Neural cell (in vitro differentiated cells): Measurements from ENCODE around the gene OSR1. TPM values are rescaled to one million over a fixed set of nuclear protein-coding genes. Genes with fewer than 3 reads are reported as not detected.

ENCODE experiments used
- H2AFZ ChIP-seq: fragments of 200-600, 300-800 bp; sonication (generic), shearing (Covaris generic); 2 replicates; pipeline ENCODE4 v1.6.0; 2014; ENCODE audit warnings: low read depth, mild to moderate bottlenecking, antibody characterized with exemption, low read length, moderate library complexity
- H3F3A ChIP-seq: fragments of 200-600 bp; shearing (Covaris generic); 2 replicates; pipeline ENCODE4 v1.6.1; 2016; ENCODE audit warnings: mild to moderate bottlenecking, moderate library complexity, mixed read lengths, antibody characterized with exemption, low read length; ENCODE audit not compliant: insufficient read depth, poor library complexity, severe bottlenecking
- H3K27ac ChIP-seq: fragments of 200-600, 300-800 bp; sonication (generic), shearing (Covaris generic); 2 replicates; pipeline ENCODE4 v1.5.1; 2014; ENCODE audit warnings: mild to moderate bottlenecking, low read length, moderate library complexity
- H3K27me3 ChIP-seq: fragments of 300-800, 200-600 bp; sonication (generic), shearing (Covaris generic); 2 replicates; pipeline ENCODE4 v1.6.0; 2014; ENCODE audit warnings: mild to moderate bottlenecking, low read depth, low read length, moderate library complexity; ENCODE audit not compliant: insufficient read depth
- H3K36me3 ChIP-seq: fragments of 300-800, 200-600 bp; sonication (generic), shearing (Covaris generic); 2 replicates; pipeline ENCODE4 v1.5.1; 2014; ENCODE audit warnings: mild to moderate bottlenecking, antibody characterized with exemption, low read length, moderate library complexity; ENCODE audit not compliant: insufficient read depth
- H3K4me2 ChIP-seq: fragments of 300-800, 200-600 bp; sonication (generic), shearing (Covaris generic); 2 replicates; pipeline ENCODE4 v1.6.0; 2014; ENCODE audit warnings: mild to moderate bottlenecking, low read length
- H3K4me3 ChIP-seq: fragments of 300-800, 200-600 bp; sonication (generic), shearing (Covaris generic); 2 replicates; pipeline ENCODE4 v1.5.1; 2014; ENCODE audit warnings: mild to moderate bottlenecking, low read length, moderate library complexity
- H3K79me2 ChIP-seq: fragments of 200-600 bp; shearing (Covaris generic); replicated peaks from 2 replicates; pipeline ENCODE4 v1.6.0; 2014; ENCODE audit warnings: mild to moderate bottlenecking, low read length, moderate library complexity; ENCODE audit not compliant: insufficient read depth
- H3K9ac ChIP-seq: fragments of 300-800, 200-600 bp; sonication (generic), shearing (Covaris generic); 2 replicates; pipeline ENCODE4 v1.6.1; 2016; ENCODE audit warnings: mild to moderate bottlenecking, low read length, mixed read lengths
- H3K9me2 ChIP-seq: fragments of 200-600 bp; shearing (Covaris generic); 2 replicates; pipeline ENCODE4 v1.6.1; 2016; ENCODE audit warnings: mild to moderate bottlenecking, low read length, mixed read lengths; ENCODE audit not compliant: insufficient read depth
- H3K9me3 ChIP-seq: fragments of 200-600, 300-800 bp; sonication (generic), shearing (Covaris generic); 2 replicates; pipeline ENCODE4 v1.6.1; 2016; ENCODE audit warnings: mild to moderate bottlenecking, mixed run types, low read length, moderate library complexity, mixed read lengths
- H4K20me1 ChIP-seq: fragments of 200-600 bp; shearing (Covaris generic); 2 replicates; pipeline ENCODE4 v1.6.1; 2016; ENCODE audit warnings: mild to moderate bottlenecking, mixed run types; ENCODE audit not compliant: insufficient read depth
- EP300 ChIP-seq: fragments of 450-650 bp; conservative IDR thresholded peaks from 2 replicates; pipeline ENCODE4 v1.6.1; 2014; ENCODE audit warnings: antibody characterized with exemption, mild to moderate bottlenecking, moderate library complexity; ENCODE audit not compliant: poor library complexity, severe bottlenecking
- EZH2 ChIP-seq: fragments of 200-600, 300-800 bp; shearing (Covaris generic), sonication (generic); IDR thresholded peaks from 2 replicates; pipeline ENCODE4 v1.6.1; 2014; ENCODE audit warnings: antibody characterized with exemption, low read length, borderline replicate concordance, mild to moderate bottlenecking; ENCODE audit not compliant: insufficient read depth, poor library complexity, severe bottlenecking
- MXI1 ChIP-seq: fragments of 450-650 bp; conservative IDR thresholded peaks from 2 replicates; pipeline ENCODE4 v1.6.1; 2014; ENCODE audit warnings: antibody characterized with exemption, mild to moderate bottlenecking; ENCODE audit not compliant: poor library complexity, severe bottlenecking
- POLR2AphosphoS5 ChIP-seq: IDR thresholded peaks from 2 replicates; pipeline ENCODE4 v1.6.1; 2012
- RAD21 ChIP-seq: fragments of 450-650 bp; conservative IDR thresholded peaks from 2 replicates; pipeline ENCODE4 v1.6.1; 2014; ENCODE audit warnings: antibody characterized with exemption, mild to moderate bottlenecking, moderate library complexity
- SMC3 ChIP-seq: fragments of 450-650 bp; conservative IDR thresholded peaks from 2 replicates; pipeline ENCODE4 v1.6.1; 2014; ENCODE audit warnings: antibody characterized with exemption, mild to moderate bottlenecking, moderate library complexity; ENCODE audit not compliant: poor library complexity
- TAF1 ChIP-seq: IDR thresholded peaks from 2 replicates; pipeline ENCODE4 v1.6.1; 2012; ENCODE audit warnings: low read depth
- polyA plus RNA-seq: library from polyadenylated mRNA; depleted of rRNA; stranded (reverse); fragments of >200 nt; gene quantifications from 2 replicates; pipeline ENCODE4 v1.2.3, GENCODE V29; 2014
- TF ChIP-seq, protein P1 (sequence below): IDR thresholded peaks from 2 replicates; pipeline ENCODE4 v1.6.1; 2012; ENCODE audit warnings: borderline replicate concordance
- TF ChIP-seq, protein P2 (sequence below): fragments of 450-650 bp; IDR thresholded peaks from 2 replicates; pipeline ENCODE4 v1.5.1; 2014; ENCODE audit warnings: antibody characterized with exemption, mild to moderate bottlenecking, moderate library complexity; ENCODE audit not compliant: poor library complexity, severe bottlenecking

Gene OSR1
- polyA plus RNA-seq, 1 donor from 2014 or later = not detected

GRCh38 chr2:19329445-19329844 lies 29.0 kb downstream of the OSR1 start:
- no peaks in the 10 kb centered on the region for H3K79me2 ChIP-seq
- no peaks in the 10 kb centered on the region for H3K27me3 ChIP-seq
- no peak for TF ChIP-seq EP300
- TF ChIP-seq EZH2 = no peak
- no peak for TF ChIP-seq TAF1
- TF ChIP-seq, protein P1, sequence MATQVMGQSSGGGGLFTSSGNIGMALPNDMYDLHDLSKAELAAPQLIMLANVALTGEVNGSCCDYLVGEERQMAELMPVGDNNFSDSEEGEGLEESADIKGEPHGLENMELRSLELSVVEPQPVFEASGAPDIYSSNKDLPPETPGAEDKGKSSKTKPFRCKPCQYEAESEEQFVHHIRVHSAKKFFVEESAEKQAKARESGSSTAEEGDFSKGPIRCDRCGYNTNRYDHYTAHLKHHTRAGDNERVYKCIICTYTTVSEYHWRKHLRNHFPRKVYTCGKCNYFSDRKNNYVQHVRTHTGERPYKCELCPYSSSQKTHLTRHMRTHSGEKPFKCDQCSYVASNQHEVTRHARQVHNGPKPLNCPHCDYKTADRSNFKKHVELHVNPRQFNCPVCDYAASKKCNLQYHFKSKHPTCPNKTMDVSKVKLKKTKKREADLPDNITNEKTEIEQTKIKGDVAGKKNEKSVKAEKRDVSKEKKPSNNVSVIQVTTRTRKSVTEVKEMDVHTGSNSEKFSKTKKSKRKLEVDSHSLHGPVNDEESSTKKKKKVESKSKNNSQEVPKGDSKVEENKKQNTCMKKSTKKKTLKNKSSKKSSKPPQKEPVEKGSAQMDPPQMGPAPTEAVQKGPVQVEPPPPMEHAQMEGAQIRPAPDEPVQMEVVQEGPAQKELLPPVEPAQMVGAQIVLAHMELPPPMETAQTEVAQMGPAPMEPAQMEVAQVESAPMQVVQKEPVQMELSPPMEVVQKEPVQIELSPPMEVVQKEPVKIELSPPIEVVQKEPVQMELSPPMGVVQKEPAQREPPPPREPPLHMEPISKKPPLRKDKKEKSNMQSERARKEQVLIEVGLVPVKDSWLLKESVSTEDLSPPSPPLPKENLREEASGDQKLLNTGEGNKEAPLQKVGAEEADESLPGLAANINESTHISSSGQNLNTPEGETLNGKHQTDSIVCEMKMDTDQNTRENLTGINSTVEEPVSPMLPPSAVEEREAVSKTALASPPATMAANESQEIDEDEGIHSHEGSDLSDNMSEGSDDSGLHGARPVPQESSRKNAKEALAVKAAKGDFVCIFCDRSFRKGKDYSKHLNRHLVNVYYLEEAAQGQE = no peak
- H4K20me1 ChIP-seq = no peaks in the 10 kb centered on the region
- no peak overlapping the region for H2AFZ ChIP-seq
- no peaks in the 10 kb centered on the region for H3K9me2 ChIP-seq
- no peak overlapping the region for H3K9ac ChIP-seq
- no peak overlapping the region for H3K27ac ChIP-seq
- no peaks in the 10 kb centered on the region for H3F3A ChIP-seq
- no peaks in the 10 kb centered on the region for H3K36me3 ChIP-seq
- no peaks in the 10 kb centered on the region for H3K9me3 ChIP-seq
- no peak overlapping the region for H3K4me2 ChIP-seq
- H3K4me3 ChIP-seq = no peak overlapping the region

DNA sequence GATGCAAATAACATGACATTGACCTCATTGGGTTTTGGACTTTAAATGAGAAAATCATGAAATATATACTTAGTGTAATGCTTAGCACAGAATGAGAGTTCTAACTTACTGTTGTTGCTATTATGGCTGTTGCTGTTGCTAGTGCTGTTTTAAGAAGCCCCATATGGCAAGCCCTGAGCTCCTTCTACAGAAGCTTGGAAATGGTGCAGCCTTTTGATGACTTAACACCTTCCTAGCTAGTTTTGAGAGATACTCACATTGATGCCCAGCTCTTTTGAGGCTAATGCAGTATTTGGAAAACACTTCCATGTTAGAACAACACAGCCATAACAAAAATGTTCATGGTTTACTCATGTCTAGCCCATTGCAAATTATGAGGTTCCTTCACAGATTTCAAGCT lies 30.9 kb downstream of the OSR1 start:
- Histone ChIP-seq H3K79me2 (no peaks in the 10 kb centered on the region), H3K36me3 (no peaks in the 10 kb centered on the region), H4K20me1 (no peaks in the 10 kb centered on the region), H3K4me2 (no peak overlapping the region), H3K27ac (no peak overlapping the region), H3K9me2 (no peaks in the 10 kb centered on the region), H3K27me3 (no peaks in the 10 kb centered on the region), H3K9ac (no peak overlapping the region), H3K9me3 (no peaks in the 10 kb centered on the region), H3K4me3 (no peak overlapping the region), H3F3A (no peaks in the 10 kb centered on the region), H2AFZ (no peak overlapping the region)
- TF ChIP-seq SMC3 (no peak), RAD21 (no peak), TAF1 (no peak), MXI1 (no peak), EP300 (no peak), POLR2AphosphoS5 (no peak), EZH2 (no peak)
- TF ChIP-seq, protein P2, sequence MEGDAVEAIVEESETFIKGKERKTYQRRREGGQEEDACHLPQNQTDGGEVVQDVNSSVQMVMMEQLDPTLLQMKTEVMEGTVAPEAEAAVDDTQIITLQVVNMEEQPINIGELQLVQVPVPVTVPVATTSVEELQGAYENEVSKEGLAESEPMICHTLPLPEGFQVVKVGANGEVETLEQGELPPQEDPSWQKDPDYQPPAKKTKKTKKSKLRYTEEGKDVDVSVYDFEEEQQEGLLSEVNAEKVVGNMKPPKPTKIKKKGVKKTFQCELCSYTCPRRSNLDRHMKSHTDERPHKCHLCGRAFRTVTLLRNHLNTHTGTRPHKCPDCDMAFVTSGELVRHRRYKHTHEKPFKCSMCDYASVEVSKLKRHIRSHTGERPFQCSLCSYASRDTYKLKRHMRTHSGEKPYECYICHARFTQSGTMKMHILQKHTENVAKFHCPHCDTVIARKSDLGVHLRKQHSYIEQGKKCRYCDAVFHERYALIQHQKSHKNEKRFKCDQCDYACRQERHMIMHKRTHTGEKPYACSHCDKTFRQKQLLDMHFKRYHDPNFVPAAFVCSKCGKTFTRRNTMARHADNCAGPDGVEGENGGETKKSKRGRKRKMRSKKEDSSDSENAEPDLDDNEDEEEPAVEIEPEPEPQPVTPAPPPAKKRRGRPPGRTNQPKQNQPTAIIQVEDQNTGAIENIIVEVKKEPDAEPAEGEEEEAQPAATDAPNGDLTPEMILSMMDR = no peak
- TF ChIP-seq, protein P1 = no peak
